HG02678 (cell line): ENCODE results near the gene ATXN7L3B.
A peak's percentile ranks its signal among the peaks of the same experiment; 100 is the strongest.
"Not testable (repeated sequence)": the region's sequence is repeated elsewhere in the genome, so short reads cannot be mapped to it uniquely, and the experiment has no call there.

ENCODE experiments used
- ATAC-seq: cut with Tn5 transposase; IDR thresholded peaks from one replicate; pipeline ENCODE4 v1.9.1; 2021; ENCODE audit warnings: mild to moderate bottlenecking, moderate library complexity; ENCODE audit not compliant: unreplicated experiment

The ATXN7L3B gene, protein sequence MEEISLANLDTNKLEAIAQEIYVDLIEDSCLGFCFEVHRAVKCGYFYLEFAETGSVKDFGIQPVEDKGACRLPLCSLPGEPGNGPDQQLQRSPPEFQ

DNA sequence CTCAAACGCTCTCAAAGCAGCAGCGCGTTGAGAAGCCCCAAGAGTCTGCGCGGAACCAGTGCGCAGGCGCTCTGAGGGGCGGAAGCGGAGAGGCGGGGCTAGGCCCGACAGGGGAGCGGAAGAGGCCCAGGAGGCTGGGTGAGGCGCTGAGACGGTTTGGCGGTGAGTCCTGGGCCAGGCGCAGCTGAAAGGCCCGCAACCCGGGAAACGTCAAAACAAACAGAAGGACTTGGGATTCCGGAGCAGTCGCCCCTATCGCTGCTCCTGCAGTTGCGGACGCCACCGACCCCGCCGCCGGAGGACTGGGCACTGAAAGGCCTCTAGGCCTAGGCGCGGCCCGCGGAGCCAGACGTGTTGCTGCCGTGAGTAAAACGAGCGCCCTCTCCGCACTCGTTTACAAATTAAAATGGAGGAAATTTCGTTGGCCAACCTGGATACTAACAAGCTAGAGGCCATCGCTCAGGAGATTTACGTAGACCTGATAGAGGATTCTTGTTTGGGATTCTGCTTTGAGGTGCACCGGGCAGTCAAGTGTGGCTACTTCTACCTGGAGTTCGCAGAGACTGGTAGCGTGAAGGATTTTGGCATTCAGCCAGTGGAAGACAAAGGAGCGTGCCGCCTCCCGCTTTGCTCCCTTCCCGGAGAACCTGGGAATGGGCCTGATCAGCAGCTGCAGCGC, at the start of gene ATXN7L3B:
Gene ATXN7L3B, plus strand, starts transcription at position 129 of the 679 bp plus-strand sequence. Its CDS starts 278 bp downstream, at position 407.
- ATAC-seq: peak; percentile 97

DNA sequence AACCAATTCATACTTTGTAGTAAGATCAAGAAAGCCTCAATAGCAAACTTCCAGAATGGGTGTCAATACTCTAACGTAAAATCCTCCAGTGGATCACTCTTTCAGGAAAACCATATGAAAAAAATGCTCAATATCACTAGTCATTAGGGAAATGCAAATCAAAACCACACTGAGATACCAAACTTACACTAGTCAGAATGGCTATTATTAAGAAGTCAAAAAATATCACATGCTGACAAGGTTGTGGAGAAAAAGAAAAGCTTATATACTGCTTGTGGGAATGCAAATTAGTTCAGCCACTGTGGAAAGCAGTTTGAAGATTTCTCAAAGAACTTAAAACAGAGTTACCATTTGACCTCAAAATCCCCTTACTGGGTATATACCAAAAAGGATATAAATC, 49.5 kb upstream of the ATXN7L3B start:
- ATAC-seq: peak; percentile 54

DNA sequence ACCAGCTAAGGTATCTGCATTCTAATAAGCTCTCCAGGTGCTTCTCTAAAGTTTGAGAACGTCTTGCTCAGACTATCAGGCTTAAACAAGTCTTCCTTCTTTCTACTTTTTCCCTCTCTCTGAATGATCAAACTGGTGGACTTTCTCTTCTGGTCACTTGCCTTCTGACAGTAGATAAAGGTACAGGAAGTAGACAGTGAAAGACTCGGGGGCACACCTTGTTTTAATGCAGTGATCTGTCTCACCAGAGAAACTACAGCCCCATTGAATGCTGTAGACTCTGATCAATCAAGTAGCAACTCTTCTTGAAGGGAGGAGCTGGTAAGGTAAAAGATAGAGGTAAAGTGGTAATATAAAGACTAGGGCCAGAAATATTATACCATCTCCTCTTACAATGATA, 48.1 kb upstream of the ATXN7L3B start:
- ATAC-seq: peak; percentile 23

DNA sequence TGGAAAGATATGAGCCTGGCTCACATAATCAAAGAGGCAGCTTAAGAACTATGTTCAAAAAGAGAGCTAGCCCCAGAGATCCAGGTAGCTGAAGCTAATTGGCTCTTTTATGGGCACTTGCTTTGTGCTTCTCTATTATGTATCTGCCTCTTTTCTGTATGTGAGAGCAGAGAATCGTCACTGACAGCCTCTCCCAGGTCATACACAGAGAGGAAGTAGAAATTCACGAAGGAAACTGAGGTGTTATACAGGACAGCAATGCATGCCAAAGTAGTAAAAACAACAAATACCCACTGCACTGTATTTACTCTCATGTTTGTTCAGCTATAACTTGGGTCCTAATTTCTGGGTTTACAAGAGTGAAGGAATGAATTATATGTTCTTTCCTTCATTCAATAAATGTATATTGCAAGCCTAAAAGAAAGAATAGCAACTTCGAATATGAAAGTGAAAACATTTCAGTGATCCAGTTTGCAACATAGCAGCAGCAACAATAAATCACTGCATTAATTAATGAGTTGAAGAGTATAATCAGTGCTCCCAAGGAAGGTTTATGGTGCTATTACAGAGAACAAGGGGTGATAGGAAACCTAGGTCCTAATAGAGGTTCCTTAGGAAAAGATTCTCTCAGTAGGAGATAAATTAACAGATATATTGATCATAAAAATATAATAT, 47.1 kb upstream of the ATXN7L3B start:
- peak; percentile 78 for ATAC-seq

DNA sequence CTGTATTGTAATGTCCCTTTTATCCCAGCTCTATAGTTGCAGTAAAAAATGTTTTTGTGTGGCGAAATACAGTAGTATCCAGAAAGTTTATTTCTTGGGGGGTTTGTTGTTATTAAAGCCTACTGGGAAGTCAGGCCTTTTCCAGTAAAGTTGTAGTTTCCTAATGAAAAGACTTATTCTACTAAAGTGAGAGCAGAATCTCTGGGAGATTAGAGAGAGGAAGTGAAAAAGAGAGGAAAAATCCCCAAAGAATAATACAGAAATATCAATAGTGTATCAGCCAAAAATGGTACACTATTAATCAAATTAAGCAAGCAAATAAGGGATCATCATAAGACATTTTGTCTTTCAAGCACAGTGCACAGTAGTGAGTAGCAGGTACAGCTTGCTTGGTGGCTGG, 46.3 kb upstream of the ATXN7L3B start:
- no peak for ATAC-seq

DNA sequence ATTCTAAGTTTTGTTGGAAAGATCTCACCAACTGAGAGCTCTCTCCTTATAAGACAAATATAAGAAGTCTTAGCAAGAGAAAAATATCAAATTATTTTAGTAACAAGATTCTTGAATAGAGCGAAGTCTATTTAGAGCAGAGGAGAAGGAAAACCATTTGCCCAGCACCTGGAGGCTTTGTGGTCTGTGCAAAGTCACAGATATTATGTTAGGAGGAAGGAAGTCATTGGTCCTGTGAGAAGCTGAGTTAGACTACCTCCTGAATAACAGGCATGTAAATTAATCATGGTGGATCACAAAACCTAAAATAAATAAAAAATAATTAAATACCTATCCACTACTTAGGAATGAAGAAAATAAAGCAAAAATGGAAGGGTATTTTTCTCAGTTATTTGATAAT, 38.4 kb upstream of the ATXN7L3B start:
- ATAC-seq: no peak

DNA sequence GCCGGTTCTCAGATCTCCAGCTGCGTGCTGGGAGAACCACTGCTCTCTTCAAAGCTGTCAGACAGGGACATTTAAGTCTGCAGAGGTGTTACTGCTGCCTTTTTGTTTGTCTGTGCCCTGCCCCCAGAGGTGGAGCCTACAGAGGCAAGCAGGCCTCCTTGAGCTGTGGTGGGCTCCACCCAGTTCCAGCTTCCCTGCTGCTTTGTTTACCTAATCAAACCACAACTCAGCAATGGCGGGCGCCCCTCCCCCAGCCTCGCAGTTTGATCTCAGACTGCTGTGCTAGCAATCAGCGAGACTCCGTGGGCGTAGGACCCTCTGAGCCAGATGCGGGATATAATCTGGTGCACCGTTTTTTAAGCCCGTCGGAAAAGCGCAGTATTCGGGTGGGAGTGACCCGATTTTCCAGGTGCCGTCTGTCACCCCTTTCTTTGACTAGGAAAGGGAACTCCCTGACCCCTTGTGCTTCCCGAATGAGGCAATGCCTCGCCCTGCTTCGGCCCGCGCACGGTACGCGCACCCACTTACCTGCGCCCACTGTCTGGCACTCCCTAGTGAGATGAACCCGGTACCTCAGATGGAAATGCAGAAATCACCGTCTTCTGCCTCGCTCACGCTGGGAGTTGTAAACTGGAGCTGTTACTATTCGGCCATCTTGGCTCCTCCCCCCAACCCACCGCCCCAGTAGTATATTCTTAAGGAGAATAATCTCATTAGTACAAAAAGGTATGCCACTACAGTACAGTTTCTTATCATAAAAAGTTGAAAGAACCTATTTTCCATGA, 28.6 kb upstream of the ATXN7L3B start:
- not testable (repeated sequence) for ATAC-seq

DNA sequence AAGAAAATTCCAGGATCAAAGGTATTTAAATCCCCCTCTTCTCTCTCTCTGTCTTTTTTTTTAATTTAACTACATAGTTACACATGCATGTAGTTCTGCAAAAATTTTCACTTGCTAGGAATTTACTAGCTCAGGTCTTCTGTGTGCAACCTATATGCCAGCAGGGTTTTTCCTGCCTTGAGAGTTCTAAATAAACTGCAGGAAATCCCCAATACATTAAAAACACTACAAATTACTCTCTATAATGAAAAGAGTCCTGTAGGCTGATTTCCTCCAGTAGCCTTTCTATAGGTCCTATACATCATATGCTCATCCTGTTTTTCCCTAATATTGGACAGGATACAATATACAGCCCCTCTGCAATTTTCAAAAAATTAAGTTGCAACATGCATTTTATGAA, 27.7 kb upstream of the ATXN7L3B start:
- ATAC-seq: no peak

DNA sequence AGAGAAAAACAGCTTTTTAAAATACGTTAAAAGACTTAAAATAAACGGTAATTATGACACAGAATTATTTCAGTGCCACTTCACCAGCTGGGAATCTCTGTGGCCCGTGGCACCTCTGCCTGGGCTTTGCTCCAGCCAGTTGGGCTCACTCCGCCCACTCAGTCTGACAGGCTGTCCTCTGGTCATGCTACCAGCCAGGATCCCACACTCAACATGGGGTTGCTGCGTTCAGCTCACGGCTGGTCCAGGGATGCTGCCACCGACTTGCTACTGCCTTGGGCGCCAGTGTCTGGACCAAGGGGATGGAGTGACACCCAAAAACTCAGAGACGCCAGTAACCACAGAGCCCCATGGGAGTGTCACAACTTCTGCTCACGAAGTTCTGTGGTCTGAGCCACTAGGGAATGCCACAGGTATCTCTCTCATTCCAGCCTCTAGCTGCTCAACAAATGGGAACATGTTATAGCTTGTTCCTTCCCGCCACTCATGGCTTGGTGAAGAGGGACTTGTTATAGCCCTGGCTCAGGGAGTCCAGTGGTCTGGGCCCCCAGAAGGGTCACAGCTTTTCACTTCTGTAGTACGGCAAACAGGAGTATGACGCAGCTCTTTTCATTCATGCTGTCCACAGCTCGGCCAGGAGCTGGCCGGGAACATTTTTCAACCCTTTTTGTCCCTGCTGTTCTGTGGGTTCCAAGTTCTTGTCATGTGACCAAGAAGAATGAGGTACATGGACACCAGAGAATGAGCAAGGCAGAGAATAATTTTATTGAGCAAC, 23.4 kb upstream of the ATXN7L3B start:
- no peak for ATAC-seq

DNA sequence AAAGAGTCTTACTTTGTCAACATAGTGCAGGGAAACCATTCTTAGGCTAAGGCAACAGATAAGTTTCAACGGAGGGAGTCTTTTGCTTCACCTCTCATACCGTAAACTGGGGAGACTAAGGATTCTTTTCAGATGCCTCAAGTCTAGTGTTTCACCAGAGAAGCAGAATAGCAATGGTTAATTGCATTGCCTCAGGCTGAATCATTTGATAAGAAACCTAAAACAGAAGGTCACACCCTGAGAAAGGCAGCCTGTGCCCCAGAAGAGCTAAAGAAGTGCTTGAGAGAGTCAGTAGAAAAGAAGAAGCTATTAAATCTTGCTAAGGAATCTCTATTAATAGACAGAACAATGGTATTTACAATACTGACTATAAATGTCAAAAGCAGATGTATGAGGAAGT, 21.8 kb upstream of the ATXN7L3B start:
- no peak for ATAC-seq

DNA sequence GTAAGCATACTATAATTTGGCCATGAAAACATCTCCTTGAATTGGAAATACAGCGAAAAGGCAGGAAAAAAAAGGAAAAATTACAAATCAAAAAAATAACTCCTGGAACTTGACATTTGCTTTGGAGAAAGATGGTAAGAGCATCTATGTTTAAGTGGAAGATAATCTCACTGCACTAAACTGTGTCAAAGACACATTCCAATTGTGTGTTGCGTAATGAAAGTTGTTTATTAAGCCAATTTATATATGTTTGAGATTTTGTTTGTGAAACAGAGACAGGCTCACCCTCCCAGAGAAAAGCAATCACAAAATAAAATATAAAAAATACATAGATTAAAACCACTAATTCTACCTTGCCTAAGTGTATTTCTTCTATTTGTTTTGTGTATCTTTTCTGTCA, 11.1 kb upstream of the ATXN7L3B start:
- ATAC-seq: no peak

DNA sequence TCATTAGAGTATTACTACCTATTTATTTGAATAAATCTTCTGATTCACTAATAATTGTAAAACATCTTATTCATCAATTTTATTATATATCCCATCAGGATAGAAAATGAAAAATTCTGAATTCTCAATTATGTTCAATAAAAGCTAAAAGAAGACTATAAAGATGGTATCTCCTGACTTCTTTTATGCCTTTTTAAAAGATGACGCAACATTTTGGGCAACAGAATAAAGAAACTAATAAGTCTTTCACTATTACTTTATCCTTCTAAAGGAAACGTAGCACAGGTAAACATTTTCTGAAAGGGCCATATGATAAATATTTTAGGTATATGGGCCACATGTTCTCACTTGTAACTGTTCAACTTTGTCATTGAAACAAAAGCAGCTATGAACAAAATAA, 10.1 kb upstream of the ATXN7L3B start:
- no peak for ATAC-seq

DNA sequence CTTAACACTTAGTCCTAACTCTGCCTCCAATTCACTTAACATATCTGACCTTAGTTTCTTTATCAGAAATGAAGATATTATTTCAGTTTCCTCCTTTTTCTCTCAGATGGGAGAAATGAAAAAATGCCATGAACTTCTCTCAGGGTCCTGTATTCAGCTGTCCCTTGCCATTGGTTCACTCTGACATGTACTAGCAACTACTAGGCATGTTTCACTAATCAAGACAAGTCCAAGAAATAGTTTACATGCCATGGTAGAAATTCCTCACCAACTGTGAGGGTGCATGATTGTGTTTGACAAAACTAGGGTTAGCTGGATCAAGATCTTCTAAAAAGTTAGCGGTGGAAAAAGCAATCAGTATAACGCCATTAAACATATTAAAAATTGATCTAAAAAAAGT, 7.0 kb upstream of the ATXN7L3B start:
- no peak for ATAC-seq

DNA sequence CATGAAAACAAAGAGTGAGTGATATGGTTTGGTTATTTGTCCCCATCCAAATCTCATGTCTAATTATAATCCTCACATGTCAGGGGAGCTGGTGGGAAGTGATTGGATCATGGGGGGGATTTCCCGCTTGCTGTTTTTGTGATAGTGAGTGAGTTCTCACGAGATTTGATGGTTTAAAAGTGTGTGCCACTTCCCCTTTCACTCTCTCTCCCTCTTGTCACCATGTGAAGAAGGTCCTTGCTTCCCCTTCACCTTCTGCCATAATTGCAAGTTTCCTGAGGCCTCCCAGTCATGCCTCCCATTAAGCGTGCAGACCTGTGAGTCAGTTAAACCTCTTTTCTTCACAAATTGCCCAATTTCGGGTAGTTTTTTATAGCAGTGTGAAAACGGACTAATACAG, 2.1 kb upstream of the ATXN7L3B start:
- ATAC-seq: no peak

DNA sequence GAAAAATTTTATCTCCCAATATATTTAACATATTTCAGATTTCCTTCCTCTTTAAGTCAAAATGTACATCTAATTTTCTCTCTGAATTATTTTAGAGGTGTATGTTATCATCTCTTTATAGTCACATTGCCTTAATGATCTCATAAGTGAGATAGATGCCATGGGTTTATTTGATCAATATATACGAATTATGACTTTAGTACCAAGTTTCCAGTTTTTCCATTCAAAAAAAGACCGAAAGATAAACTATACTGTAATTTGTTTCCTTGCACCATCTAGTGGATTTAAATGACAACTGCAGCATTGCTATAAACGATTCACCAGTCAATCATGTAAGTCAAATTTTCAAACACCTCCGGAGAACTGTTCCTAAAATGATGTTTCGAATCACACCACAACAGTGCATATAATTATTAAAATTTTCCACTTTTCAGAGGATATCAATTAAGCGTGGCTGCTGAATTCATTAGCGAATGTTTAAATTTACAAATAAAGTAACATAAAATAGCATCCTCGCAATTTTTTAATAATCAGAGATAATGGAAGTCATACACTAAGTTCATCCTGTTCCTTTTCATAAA, 419 bp upstream of the ATXN7L3B start:
- peak; percentile 57 for ATAC-seq

DNA sequence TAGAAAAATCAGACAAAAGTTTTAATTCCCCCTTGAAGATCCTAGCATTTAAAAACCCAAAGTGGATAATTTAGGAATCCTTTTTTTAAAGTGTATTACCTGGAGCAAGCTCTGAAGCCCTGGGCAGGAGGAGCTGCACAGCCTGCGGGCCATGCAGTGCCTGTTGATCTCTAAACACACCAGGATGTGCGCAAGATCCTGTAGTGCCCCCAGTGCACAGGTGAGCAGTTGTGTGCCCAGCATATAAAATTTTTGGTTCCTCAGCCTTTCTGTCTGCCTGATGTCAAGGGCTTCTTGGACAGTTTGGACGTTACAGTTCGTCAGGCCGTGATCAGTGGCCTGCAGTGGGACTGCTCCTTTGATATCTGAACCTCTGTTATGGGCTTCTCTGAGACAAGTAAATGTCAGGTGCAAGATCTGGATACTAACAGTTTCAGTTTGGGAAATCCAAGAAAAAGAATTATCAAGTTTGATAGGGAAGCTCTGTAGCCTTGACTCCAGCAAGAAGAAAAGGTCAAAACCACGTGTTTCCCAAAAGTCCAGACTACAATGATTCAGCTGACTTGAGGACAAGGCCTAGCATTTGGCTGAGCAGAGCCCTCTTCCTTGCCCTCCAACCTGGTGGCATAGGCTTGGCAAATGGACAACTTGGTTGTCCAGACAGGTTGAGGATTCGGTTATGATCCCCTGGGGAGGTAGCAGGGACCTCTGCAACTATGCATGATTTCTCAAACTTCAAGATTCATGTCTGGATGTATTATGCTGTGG, 1.0 kb downstream of the ATXN7L3B start:
- no peak for ATAC-seq

DNA sequence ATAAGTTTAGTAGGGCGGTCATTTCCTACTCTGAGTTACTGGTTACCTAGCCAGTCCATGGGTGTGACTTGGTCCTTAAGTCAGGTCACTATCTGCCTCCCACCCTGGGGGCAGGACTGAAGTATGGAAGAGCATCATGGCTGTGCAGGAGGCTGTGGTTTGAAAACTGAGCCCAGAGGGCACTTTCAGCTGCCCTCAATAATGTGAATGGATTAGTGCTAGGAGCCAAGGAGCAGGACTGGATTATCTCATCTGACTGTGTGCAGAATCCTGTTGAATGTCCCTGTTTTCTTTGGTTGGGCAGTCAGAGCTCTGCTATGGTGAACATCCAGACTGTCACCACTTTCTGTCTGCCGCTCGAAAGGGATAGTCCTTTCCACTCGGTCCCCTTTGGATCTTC, 1.6 kb downstream of the ATXN7L3B start:
- no peak for ATAC-seq

DNA sequence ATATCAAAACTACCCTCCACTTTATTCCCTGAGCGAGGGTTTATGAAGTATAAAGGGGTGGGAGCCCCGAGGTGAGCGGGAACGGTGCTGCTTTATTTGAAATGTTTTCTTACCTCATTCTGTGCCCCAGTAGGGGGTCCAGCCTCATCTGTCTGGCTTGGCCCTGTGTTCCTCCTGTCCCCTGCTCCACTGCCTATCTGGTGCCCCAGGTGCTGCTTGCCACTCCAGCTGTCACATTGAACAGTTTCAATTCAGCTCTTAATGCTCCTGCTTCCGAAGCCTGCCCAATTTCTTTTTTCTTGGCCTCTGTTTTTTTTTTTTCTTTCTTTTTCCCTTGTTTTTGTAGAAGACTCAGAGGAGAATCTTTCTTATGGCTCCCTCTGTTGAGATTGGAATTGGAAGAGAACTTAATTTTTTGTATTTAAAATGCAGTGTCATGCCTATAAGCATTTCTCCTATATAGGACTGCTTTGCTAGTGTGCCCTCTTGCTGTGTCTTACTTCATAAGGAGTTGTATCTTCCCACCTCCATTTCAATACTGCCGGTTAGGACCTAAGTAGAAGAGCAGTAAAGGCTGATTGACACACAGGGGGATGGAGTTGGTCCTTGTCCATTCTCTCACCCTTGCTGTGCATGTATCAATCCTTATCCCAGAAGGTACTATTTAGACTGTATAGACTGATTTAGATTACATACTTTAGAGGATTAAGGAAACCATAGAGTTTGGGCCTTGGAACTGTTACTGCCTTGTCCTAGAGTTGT, 2.3 kb downstream of the ATXN7L3B start:
- ATAC-seq: no peak

DNA sequence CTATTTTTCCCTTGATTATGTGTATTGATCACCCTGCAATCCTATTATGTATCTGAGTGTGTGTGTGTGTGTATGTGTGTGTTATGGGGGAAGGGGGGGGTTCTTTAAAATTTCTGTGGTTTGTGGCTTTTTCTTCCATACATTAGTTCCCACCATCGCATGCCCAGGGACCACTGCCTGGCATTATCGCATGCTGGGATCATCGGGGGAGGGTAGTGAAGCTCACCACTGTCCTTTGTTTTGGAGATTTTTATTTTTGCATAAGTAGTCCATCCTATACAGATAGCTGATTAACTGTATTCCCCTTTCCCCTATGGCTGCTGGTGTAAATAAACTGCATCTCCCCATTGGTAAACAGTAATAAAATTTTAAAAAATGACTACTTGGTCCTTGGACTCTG, 3.4 kb downstream of the ATXN7L3B start:
- ATAC-seq: no peak
